IPS-18c (cell line): ENCODE measurements around the gene COL13A1.

ENCODE experiments used
- H3K4me3 ChIP-seq: 2 replicates; pipeline ENCODE4 v1.7.0; 2013; ENCODE audit warnings: low read depth, mild to moderate bottlenecking, low read length, moderate library complexity; ENCODE audit not compliant: insufficient read depth
- H3K9me3 ChIP-seq: one replicate; pipeline ENCODE4 v1.6.1; 2013; ENCODE audit warnings: mild to moderate bottlenecking, low read length, moderate library complexity; ENCODE audit not compliant: control insufficient read depth, insufficient read depth

Gene COL13A1

GRCh38 chr10:69801434-69802315 is at the start of gene COL13A1:
Gene COL13A1, plus strand, starts transcription at chr10:69801906. Its CDS starts 518 bp downstream, at chr10:69802424.
- Histone ChIP-seq H3K9me3 (no peaks in the 10 kb centered on the region), H3K4me3 (peak within 1 kb of the TSS; percentile 61)

GRCh38 chr10:69752479-69752878 is 49.2 kb upstream of the COL13A1 start:
- no peaks in the 10 kb centered on the region for H3K9me3 ChIP-seq
- H3K4me3 ChIP-seq: no peak overlapping the region

GRCh38 chr10:69756279-69756678 is 45.4 kb upstream of the COL13A1 start:
- H3K9me3 ChIP-seq: no peaks in the 10 kb centered on the region
- H3K4me3 ChIP-seq: no peak overlapping the region

- no peak overlapping the region for H3K4me3 ChIP-seq
- H3K9me3 ChIP-seq: no peaks in the 10 kb centered on the region
These were observed 44.5 kb upstream of the COL13A1 start for GRCh38 chr10:69757206-69757552.

GRCh38 chr10:69757553-69758309 is 44.0 kb upstream of the COL13A1 start:
- Histone ChIP-seq H3K4me3 (no peak overlapping the region), H3K9me3 (no peaks in the 10 kb centered on the region)

GRCh38 chr10:69758310-69758728 is 43.4 kb upstream of the COL13A1 start:
- Histone ChIP-seq H3K4me3 (no peak overlapping the region), H3K9me3 (no peaks in the 10 kb centered on the region)

GRCh38 chr10:69759641-69760040 is 42.1 kb upstream of the COL13A1 start:
- H3K4me3 ChIP-seq: no peak overlapping the region
- no peaks in the 10 kb centered on the region for H3K9me3 ChIP-seq

- H3K9me3 ChIP-seq: no peaks in the 10 kb centered on the region
- no peak overlapping the region for H3K4me3 ChIP-seq
These were observed 41.6 kb upstream of the COL13A1 start for GRCh38 chr10:69760072-69760471.

GRCh38 chr10:69761320-69761719 is 40.4 kb upstream of the COL13A1 start:
- Histone ChIP-seq H3K4me3 (no peak overlapping the region), H3K9me3 (no peaks in the 10 kb centered on the region)

GRCh38 chr10:69766161-69766910 is 35.4 kb upstream of the COL13A1 start:
- Histone ChIP-seq H3K9me3 (no peaks in the 10 kb centered on the region), H3K4me3 (no peak overlapping the region)

- Histone ChIP-seq H3K4me3 (no peak overlapping the region), H3K9me3 (peaks cover 2% of the 10 kb centered on the region)
These were observed 33.9 kb upstream of the COL13A1 start for GRCh38 chr10:69767793-69768192.

- no peak overlapping the region for H3K4me3 ChIP-seq
- peaks cover 6% of the 10 kb centered on the region for H3K9me3 ChIP-seq
These were observed 33.3 kb upstream of the COL13A1 start for GRCh38 chr10:69768386-69768785.

- Histone ChIP-seq H3K4me3 (no peak overlapping the region), H3K9me3 (peaks cover 6% of the 10 kb centered on the region)
These were observed 32.2 kb upstream of the COL13A1 start for GRCh38 chr10:69769395-69769992.

GRCh38 chr10:69772933-69773704 is 28.6 kb upstream of the COL13A1 start:
- Histone ChIP-seq H3K4me3 (no peak overlapping the region), H3K9me3 (peaks cover 6% of the 10 kb centered on the region)

- no peak overlapping the region for H3K4me3 ChIP-seq
- H3K9me3 ChIP-seq: peaks cover 6% of the 10 kb centered on the region
These were observed 27.1 kb upstream of the COL13A1 start for GRCh38 chr10:69774596-69774995.

GRCh38 chr10:69780077-69780476 is 21.6 kb upstream of the COL13A1 start:
- no peak overlapping the region for H3K4me3 ChIP-seq

GRCh38 chr10:69781576-69781975 is 20.1 kb upstream of the COL13A1 start:
- Histone ChIP-seq H3K4me3 (no peak overlapping the region), H3K9me3 (no peaks in the 10 kb centered on the region)

More at GRCh38 chr10:69780077-69780476, 21.6 kb upstream of the COL13A1 start:
- H3K9me3 ChIP-seq: no peaks in the 10 kb centered on the region
